Measurements from ENCODE around the gene RPL36.
"Not testable (repeated sequence)": the region's sequence is repeated elsewhere in the genome, so short reads cannot be mapped to it uniquely, and the experiment has no call there.

Gene RPL36

GRCh38 chr19:5707576-5708575, 17.8 kb downstream of the RPL36 start:
- no peak for DNase-seq

GRCh38 chr19:5711025-5711424, 20.9 kb downstream of the RPL36 start:
- no peak for DNase-seq

DNA sequence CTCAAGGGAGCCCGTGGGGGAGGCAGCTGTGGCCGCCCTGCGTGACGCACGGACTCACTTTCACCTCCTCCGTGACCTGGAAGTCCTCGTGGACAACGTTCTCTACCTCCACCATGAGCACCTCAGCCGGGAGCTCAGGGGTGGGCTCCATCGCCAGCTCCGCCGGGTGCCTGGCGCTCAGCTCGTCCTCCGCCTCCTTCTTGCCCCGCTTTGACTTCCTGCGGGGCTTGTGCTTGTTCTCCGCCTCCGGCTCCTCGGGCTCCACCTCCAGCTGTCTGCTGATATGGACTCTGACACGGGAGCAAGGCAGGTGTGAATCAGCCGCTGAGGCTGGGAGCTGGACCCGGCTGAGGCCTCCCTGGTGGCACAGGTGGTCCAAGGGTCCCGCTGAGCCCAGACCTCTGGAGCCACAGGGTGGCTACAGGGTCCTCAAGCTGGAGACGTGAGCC, 21.6 kb downstream of the RPL36 start:
- no peak for DNase-seq

DNA sequence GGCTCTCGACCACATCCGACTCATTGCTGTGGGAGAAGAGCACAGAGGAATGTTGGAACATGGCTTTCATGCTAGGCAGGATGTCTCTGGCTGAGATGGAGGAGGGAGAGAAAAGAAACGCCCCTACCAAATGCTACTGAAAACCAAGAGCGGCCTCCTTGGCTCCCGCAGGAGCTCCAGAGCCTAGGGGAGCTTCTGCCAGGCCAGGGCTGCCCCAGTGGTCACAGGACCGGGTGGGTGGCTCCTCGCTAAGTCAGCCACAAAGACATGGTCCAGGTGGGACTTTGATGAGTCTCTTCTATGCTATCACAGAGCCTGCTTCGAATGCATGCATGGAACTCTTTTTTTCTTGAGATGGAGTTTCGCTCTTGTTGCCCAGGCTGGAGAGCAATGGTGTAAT, 23.1 kb downstream of the RPL36 start:
- no peak for DNase-seq

DNA sequence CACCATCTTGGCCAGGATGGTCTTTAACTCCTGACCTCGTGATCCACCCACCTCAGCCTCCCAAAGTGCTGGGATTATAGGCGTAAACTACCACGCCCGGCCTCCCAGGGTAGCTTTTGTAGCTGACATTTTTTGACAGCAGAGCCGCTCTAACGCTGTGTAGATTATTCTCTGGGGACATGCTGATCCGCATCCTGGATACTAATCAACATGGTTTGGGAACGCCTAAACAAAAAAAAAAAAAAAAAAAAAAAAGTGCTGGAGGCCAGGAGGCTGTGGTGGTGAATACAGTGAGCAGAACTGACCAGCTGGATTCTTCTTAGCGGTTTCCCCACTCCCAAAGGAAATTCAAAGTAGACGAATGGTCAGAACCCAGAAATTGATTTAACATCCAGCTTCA, 24.7 kb downstream of the RPL36 start:
- no peak for DNase-seq

GRCh38 chr19:5717215-5717935, 27.3 kb downstream of the RPL36 start:
- no peak for DNase-seq

- DNase-seq = no peak
Measured at GRCh38 chr19:5718037-5718578, 28.0 kb downstream of the RPL36 start.

GRCh38 chr19:5718579-5719273, 28.6 kb downstream of the RPL36 start:
- DNase-seq = no peak

GRCh38 chr19:5719274-5719960, 29.3 kb downstream of the RPL36 start:
- DNase-seq = peak in 1 of 2 donors; percentile 27

DNA sequence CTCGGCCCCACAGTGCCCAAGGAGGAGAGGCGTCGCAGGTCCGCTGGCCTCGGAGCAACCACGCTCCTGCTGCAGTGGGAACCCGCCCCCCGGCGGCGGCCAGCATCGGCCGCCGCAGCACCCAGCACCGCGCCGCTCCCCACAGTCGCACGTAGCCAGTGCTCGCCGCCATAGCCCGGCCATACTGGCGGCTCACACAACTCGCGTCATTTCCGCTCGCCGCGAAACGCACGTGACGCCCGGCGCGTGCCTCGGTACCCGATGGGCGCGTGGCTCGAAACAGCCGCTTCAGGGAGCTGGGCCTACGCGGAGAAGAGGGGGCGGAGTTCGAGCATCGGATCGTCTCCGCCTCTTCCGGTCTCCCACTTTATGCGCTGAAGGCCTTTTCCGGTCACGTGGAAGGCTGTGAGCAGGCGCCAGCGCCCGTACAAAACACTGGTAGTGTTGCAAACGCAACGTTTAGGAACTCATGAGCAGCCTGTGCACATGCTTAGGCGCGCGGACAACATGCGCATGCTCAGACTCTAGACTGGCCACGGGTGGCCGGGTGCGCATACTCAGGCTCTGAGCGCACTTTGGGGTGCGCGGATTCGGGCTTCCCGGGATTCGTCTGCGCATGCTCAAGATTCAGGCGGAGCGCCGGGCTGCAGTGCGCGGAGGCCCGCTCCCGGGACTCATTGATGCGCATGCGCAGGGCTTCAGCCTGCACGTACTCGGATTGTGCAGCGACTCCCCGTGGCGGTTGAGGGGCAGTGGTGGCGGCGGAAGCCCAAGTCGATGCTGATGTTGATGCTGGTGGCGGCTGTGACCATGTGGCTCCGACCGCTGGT, 30.1 kb downstream of the RPL36 start, which contains the start of the genes CATSPERD and LONP1:
TSS of gene CATSPERD (plus strand) at position 677 of the 830 bp plus-strand sequence. CDS start at position 778, 101 bp downstream.
TSS of gene LONP1 (minus strand) at position 186 of the 830 bp plus-strand sequence. CDS start at position 172, 14 bp downstream.
- DNase-seq = peak; percentile 98 to 99

DNA sequence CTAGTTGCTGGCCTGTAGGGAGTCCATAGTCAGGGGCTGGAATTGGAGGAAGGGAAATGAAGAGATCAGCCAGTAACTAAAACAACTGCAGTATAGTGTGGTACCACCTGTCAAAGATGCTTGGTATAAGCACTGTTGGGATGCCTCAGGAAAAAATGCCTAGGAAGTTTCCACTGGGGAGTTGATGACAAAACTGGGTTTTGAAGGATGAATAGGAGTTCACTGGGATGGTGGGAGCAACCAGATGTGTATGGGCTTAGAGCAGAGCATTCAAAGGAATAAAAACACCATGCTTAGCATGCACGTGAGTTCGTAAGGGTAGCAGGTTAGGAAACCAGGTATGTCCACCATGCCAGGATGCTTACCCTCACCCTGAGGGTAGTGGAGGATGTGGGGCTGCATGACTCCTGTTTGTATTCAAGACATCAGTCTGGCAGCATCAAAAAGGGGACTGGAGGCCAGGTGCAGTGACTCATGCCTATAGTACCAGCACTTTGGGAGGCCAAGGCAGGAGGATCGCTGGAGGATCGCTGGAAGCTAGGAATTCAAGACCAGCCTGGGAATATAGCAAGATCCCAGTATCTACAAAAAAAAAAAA, 37.5 kb downstream of the RPL36 start:
- DNase-seq = no peak

- DNase-seq = not testable (repeated sequence)
Measured at GRCh38 chr19:5733172-5733571, 43.1 kb downstream of the RPL36 start.

- DNase-seq = no peak
Measured at GRCh38 chr19:5738423-5738822, 48.3 kb downstream of the RPL36 start.
